ENCODE data around the gene NEO1. TPM values are rescaled to one million over a fixed set of nuclear protein-coding genes. Genes with fewer than 3 reads are reported as not detected.
A peak's percentile ranks its signal among the peaks of the same experiment; 100 is the strongest.

The NEO1 gene
- total and polyA plus RNA-seq, 2 of the 13 experiments (the other 11 are each of a cell fraction or from before 2014, with no cell fraction given) = 8.4 to 11.0 TPM

DNA sequence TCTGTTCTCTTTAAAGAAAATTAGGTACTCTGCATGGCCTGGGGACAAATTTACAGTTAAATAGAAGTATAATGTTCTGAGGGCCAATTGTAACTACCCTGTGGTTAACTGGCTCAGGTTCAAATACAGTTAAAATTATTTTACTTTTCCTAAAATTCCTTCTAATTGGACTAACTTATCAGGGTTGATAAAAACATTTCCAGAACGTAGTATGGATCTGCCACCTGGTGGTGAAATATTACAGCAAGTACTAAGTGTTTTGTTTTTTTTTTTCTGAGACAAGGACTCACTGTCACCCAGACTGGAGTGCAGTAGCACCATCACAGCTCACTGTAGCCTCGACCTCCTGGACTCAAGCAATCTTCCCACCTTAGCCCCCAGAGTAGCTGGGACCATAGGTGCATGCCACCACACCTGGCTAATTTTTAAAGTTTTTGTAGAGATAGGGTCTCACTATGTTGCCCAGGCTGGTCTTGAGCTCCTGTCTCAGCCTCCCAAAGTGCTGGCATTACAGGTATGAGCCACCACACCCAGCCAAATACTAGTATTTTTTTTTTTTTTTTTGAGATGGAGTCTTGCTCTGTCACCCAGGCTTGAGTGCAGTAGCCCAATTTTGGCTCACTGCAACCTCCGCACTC lies 29.2 kb downstream of the NEO1 start (continued):
- no peak for TF ChIP-seq ZNF142 (CRISPR knock-in tag; IDR thresholded peaks at IDR 0.05)
- TF ChIP-seq FOXJ3 (CRISPR knock-in tag; IDR thresholded peaks at IDR 0.05; ENCODE audit: borderline replicate concordance) = no peak
- TF ChIP-seq ZNF770 (CRISPR knock-in tag; IDR thresholded peaks at IDR 0.05) = no peak
- TF ChIP-seq ZBTB7A (CRISPR knock-in tag; IDR thresholded peaks at IDR 0.05) = no peak
- TF ChIP-seq HDAC1 (CRISPR knock-in tag; IDR thresholded peaks at IDR 0.05) = no peak
- TF ChIP-seq ZBTB46 (CRISPR knock-in tag; IDR thresholded peaks at IDR 0.05; ENCODE audit: borderline replicate concordance) = no peak
- TF ChIP-seq SUZ12 (IDR thresholded peaks at IDR 0.05; ENCODE audit: low read depth, low read length) = no peak
- no peak for TF ChIP-seq ZNF414 (CRISPR knock-in tag; IDR thresholded peaks at IDR 0.05)
- no peak for TF ChIP-seq ZNF605 (CRISPR knock-in tag; IDR thresholded peaks at IDR 0.05)
- no peak for TF ChIP-seq ZNF674 (CRISPR knock-in tag; IDR thresholded peaks at IDR 0.05; ENCODE audit: low read depth)
- no peak for TF ChIP-seq ARNT (IDR thresholded peaks at IDR 0.05)
- TF ChIP-seq KLF16 (CRISPR knock-in tag; IDR thresholded peaks at IDR 0.05) = no peak
- TF ChIP-seq ZZZ3 (CRISPR knock-in tag; IDR thresholded peaks at IDR 0.05; ENCODE audit: borderline replicate concordance) = no peak
- TF ChIP-seq SMC3 (IDR thresholded peaks at IDR 0.05; ENCODE audit: low read length) = peak; percentile 75
- no peak for TF ChIP-seq MZF1 (CRISPR knock-in tag; IDR thresholded peaks at IDR 0.05; ENCODE audit: borderline replicate concordance)
- no peak for TF ChIP-seq ZNF562 (CRISPR knock-in tag; IDR thresholded peaks at IDR 0.05; ENCODE audit: borderline replicate concordance)
- TF ChIP-seq, protein P1, sequence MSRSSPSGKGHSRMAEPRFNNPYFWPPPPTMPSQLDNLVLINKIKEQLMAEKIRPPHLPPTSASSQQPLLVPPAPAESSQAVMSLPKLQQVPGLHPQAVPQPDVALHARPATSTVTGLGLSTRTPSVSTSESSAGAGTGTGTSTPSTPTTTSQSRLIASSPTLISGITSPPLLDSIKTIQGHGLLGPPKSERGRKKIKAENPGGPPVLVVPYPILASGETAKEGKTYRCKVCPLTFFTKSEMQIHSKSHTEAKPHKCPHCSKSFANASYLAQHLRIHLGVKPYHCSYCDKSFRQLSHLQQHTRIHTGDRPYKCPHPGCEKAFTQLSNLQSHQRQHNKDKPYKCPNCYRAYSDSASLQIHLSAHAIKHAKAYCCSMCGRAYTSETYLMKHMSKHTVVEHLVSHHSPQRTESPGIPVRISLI (CRISPR knock-in tag; IDR thresholded peaks at IDR 0.05; ENCODE audit: borderline replicate concordance) = peak; percentile 90
- TF ChIP-seq, protein P2, sequence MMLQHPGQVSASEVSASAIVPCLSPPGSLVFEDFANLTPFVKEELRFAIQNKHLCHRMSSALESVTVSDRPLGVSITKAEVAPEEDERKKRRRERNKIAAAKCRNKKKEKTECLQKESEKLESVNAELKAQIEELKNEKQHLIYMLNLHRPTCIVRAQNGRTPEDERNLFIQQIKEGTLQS (CRISPR knock-in tag; IDR thresholded peaks at IDR 0.05) = no peak
